NB4 (cell line): ENCODE measurements around the gene ANTKMT.
"Not testable (repeated sequence)": the region's sequence is repeated elsewhere in the genome, so short reads cannot be mapped to it uniquely, and the experiment has no call there.

Experiments
- DNase-seq: peaks from one replicate; pipeline ENCODE4 v3.0.0; 2010; ENCODE audit warnings: low read depth
- H3K4me3 ChIP-seq: one replicate; pipeline ENCODE4 v1.5.1; 2011; ENCODE audit warnings: mild to moderate bottlenecking, low read depth, low read length, moderate library complexity
- CTCF ChIP-seq: IDR thresholded peaks from one replicate; pipeline ENCODE4 v1.5.1; 2012; ENCODE audit warnings: low read depth, low read length
- MAX ChIP-seq: IDR thresholded peaks from 2 replicates; pipeline ENCODE4 v1.6.1; 2011; ENCODE audit warnings: low read depth, low read length
- MYC ChIP-seq: IDR thresholded peaks from 2 replicates; pipeline ENCODE4 v1.6.1; 2011; ENCODE audit warnings: low read depth, low read length
- POLR2A ChIP-seq: IDR thresholded peaks from 2 replicates; pipeline ENCODE4 v1.6.1; 2011; ENCODE audit warnings: mild to moderate bottlenecking; ENCODE audit not compliant: insufficient read length; ENCODE audit errors: extremely low read depth

The ANTKMT gene

GRCh38 chr16:684961-685696 lies 35.8 kb upstream of the ANTKMT start:
- DNase-seq, result peak; percentile 57
- H3K4me3 ChIP-seq, result peak overlapping the region; percentile 32
- TF ChIP-seq MAX (no peak), POLR2A (no peak), MYC (no peak), CTCF (no peak)

GRCh38 chr16:685967-686366 lies 35.0 kb upstream of the ANTKMT start:
- DNase-seq, result peak; percentile 56
- H3K4me3 ChIP-seq, result no peak overlapping the region
- TF ChIP-seq MAX, result peak; percentile 12; the same call in 1 of the 2 replicates
- peak; percentile 18; the same call in 1 of the 2 replicates for TF ChIP-seq MYC
- TF ChIP-seq POLR2A, result no peak
- TF ChIP-seq CTCF, result peak; percentile 50

GRCh38 chr16:686459-687260 lies 34.3 kb upstream of the ANTKMT start:
- no peak for DNase-seq
- no peak overlapping the region for H3K4me3 ChIP-seq
- TF ChIP-seq POLR2A (no peak), CTCF (no peak), MAX (no peak), MYC (no peak)

- no peak for DNase-seq
- TF ChIP-seq CTCF, result no peak
- no peak for TF ChIP-seq MAX
- no peak for TF ChIP-seq MYC
- no peak for TF ChIP-seq POLR2A
- no peak overlapping the region for H3K4me3 ChIP-seq
These were observed 33.4 kb upstream of the ANTKMT start for GRCh38 chr16:687499-687898.

GRCh38 chr16:689175-689897 lies 31.6 kb upstream of the ANTKMT start:
- H3K4me3 ChIP-seq, result peak overlapping the region; percentile 73
- TF ChIP-seq MAX, result no peak
- TF ChIP-seq MYC, result no peak
- no peak for TF ChIP-seq CTCF
- TF ChIP-seq POLR2A, result peak; percentile 2

GRCh38 chr16:691242-691641 lies 29.7 kb upstream of the ANTKMT start:
- DNase-seq, H3K4me3 ChIP-seq: not testable (repeated sequence)

More at GRCh38 chr16:689175-689897, 31.6 kb upstream of the ANTKMT start:
- no peak for DNase-seq
